ENCODE data around the gene MPV17. TPM values are rescaled to one million over a fixed set of nuclear protein-coding genes. Genes with fewer than 3 reads are reported as not detected.

MPV17 gene
- total and polyA plus RNA-seq, 9 of the 15 experiments (the other 6 are each of a cell fraction or from before 2014, with no cell fraction given), result 54.7 to 140 (median 70.2) TPM

GRCh38 chr2:27322766-27323595 lies at the start of gene MPV17 (continued):
- no peak for TF ChIP-seq SFPQ (IDR thresholded peaks at IDR 0.05; ENCODE audit: low read depth, low read length)
- TF ChIP-seq ZBTB7A (IDR thresholded peaks at IDR 0.05; ENCODE audit: borderline replicate concordance, control insufficient read depth, low read depth, low read length), result peak; percentile 76; the same call in 1 of the 2 replicates
- peak; percentile 61; the same call in 1 of the 2 replicates for TF ChIP-seq BACH1 (tag; IDR thresholded peaks at IDR 0.05)
- peak; percentile 32; the same call in 1 of the 2 replicates for TF ChIP-seq DIDO1 (tag; IDR thresholded peaks at IDR 0.05; ENCODE audit: low read depth)
- TF ChIP-seq CSDE1 (IDR thresholded peaks at IDR 0.05), result no peak
- no peak for TF ChIP-seq ZBTB33 (CRISPR knock-in tag; IDR thresholded peaks at IDR 0.05)
- no peak for TF ChIP-seq ZNF175 (CRISPR knock-in tag; IDR thresholded peaks at IDR 0.05; ENCODE audit: low read depth)
- TF ChIP-seq ZNF444 (CRISPR knock-in tag; IDR thresholded peaks at IDR 0.05), result no peak
- no peak for TF ChIP-seq ZBTB8A (IDR thresholded peaks at IDR 0.05; ENCODE audit: partially characterized antibody)
- TF ChIP-seq ZBTB1 (CRISPR knock-in tag; IDR thresholded peaks at IDR 0.05; ENCODE audit: borderline replicate concordance, low read depth), result peak; percentile 61; the same call in 1 of the 2 replicates
- no peak for TF ChIP-seq ZFPM2 (CRISPR knock-in tag; IDR thresholded peaks at IDR 0.05)
- TF ChIP-seq ZBTB49 (CRISPR knock-in tag; IDR thresholded peaks at IDR 0.05; ENCODE audit: borderline replicate concordance), result no peak
- TF ChIP-seq ZKSCAN1 (IDR thresholded peaks at IDR 0.05; ENCODE audit: low read depth, low read length), result peak; percentile 47; the same call in 1 of the 2 replicates
- no peak for TF ChIP-seq ARID3A (IDR thresholded peaks at IDR 0.05; ENCODE audit: borderline replicate concordance, low read depth, low read length)
- TF ChIP-seq DMBX1 (CRISPR knock-in tag; IDR thresholded peaks at IDR 0.05; ENCODE audit: borderline replicate concordance), result no peak

Data from K562 (cell line).